ENCODE results near the gene NAALADL2. TPM values are rescaled to one million over a fixed set of nuclear protein-coding genes. Genes with fewer than 3 reads are reported as not detected.

Gene NAALADL2
- total RNA-seq, 5 donors from 2014 or later (not counting 1 experiment from before 2014, with no cell fraction given), result 0.13 to 1.4 (median 0.36) TPM; not detected in 1

DNA sequence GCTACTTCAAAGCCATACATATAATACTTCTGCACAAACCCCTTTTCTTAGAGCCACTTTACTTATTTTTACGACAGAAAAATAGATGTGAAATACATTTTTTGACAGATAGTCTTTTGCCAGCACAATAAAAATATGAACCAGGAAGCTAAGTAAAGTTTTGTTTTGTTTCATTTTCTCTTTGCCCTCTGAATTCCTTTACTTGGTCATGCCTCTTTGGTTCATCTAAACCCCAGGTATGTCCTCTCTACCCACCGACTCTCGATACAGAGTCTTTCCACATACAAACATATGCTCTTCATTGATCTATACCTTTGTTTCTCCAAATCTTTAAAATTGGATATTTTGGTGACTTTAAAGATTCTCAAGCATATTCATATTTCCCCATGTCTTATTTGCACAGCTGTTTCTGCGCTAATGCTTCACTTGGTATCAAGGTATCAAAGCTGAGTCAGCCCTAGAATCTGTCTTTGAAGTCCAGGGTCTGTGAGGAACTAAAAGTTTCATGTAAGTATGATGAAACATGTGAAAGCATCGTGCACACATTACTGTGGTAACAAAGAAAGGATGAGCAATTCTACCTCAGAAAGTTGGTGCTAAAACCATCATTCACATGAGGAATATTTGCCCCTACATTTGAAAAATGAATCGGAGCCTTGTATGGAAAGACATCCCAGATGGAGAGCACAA lies 845.4 kb downstream of the NAALADL2 start:
- DNase-seq, result no peak
- H3K9me3 Mint-ChIP-seq, result peaks cover 8 to 20% (median 8%) of the 10 kb centered on the region in 3 donors
- H3K4me3 Mint-ChIP-seq, result no peak overlapping the region
- no peak overlapping the region for H3K27ac Mint-ChIP-seq
- H3K4me3 ChIP-seq (ENCODE audit: control insufficient read depth in 1 of 2, extremely low read depth in 1 of 2, low read length in 1 of 2), result no peak overlapping the region
- no peaks in the 10 kb centered on the region for H3K9me3 ChIP-seq
- no peaks in the 10 kb centered on the region for H3K27me3 Mint-ChIP-seq
- H3K4me1 ChIP-seq (ENCODE audit: control insufficient read depth in 1 of 2, extremely low read depth in 1 of 2, insufficient read depth in 2 of 2, low read length in 2 of 2), result no peaks in the 10 kb centered on the region
- no peaks in the 10 kb centered on the region for H3K36me3 Mint-ChIP-seq
- CTCF ChIA-PET, result no interaction called here
- WGBS (ENCODE audit: insufficient coverage), result 92% methylated on average over 2 of the region's 6 CpGs
- no peaks in the 10 kb centered on the region for H3K4me1 Mint-ChIP-seq
- H3K27me3 ChIP-seq (replicated peaks in 1 of 2; ENCODE audit: control insufficient read depth in 2 of 2, extremely low read depth in 1 of 2, insufficient read depth in 2 of 2, low read length in 1 of 2), result no peaks in the 10 kb centered on the region
- H3K36me3 ChIP-seq (ENCODE audit: control insufficient read depth in 2 of 2, extremely low read depth in 1 of 2, insufficient read depth in 1 of 2, low read length in 1 of 2), result no peaks in the 10 kb centered on the region
- POLR2A ChIA-PET, result no interaction called here
- no peak overlapping the region for H3K27ac ChIP-seq (ENCODE audit: low read length)
- ATAC-seq (replicated peaks in 1 of 4), result no peak

DNA sequence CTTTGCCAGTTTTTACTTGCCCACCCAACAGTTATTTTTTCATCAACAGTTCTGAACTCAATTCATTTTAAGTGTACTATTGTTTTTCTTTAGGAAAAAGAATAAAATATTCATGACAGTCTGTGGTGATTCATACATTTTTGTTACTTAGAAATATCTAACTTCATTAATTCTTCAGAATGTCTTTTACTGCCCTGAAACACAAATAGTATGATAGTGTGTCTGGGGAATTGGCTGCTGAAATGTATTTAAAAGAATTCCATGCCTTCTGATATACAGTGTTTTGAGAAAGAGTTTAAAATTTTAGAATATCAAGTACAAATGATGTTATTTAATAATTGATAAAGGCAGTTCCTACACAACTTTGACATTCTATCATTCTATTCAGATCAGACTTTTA lies 854.1 kb downstream of the NAALADL2 start:
- H3K36me3 Mint-ChIP-seq, result no peaks in the 10 kb centered on the region
- no peaks in the 10 kb centered on the region for H3K4me1 ChIP-seq (ENCODE audit: control insufficient read depth in 1 of 2, extremely low read depth in 1 of 2, insufficient read depth in 2 of 2, low read length in 2 of 2)
- H3K4me3 ChIP-seq (ENCODE audit: control insufficient read depth in 1 of 2, extremely low read depth in 1 of 2, low read length in 1 of 2), result no peak overlapping the region
- H3K27me3 ChIP-seq (replicated peaks in 1 of 2; ENCODE audit: control insufficient read depth in 2 of 2, extremely low read depth in 1 of 2, insufficient read depth in 2 of 2, low read length in 1 of 2), result no peaks in the 10 kb centered on the region
- H3K9me3 Mint-ChIP-seq, result peaks cover 5 to 11% (median 6%) of the 10 kb centered on the region in 3 donors
- no peak overlapping the region for H3K4me3 Mint-ChIP-seq
- ChIA-PET CTCF (no interaction called here), POLR2A (interaction anchor here in 1 of 2 donors (0.6 kb wide), 1 partner anchor 113 kb away, joined by 3 read pairs; no protein-coding TSS in a partner anchor)
- ATAC-seq (replicated peaks in 1 of 4) (no peak), DNase-seq (no peak)
- no peaks in the 10 kb centered on the region for H3K27me3 Mint-ChIP-seq
- H3K9me3 ChIP-seq, result no peaks in the 10 kb centered on the region
- no peaks in the 10 kb centered on the region for H3K4me1 Mint-ChIP-seq
- no peaks in the 10 kb centered on the region for H3K36me3 ChIP-seq (ENCODE audit: control insufficient read depth in 2 of 2, extremely low read depth in 1 of 2, insufficient read depth in 1 of 2, low read length in 1 of 2)
- no peak overlapping the region for H3K27ac ChIP-seq (ENCODE audit: low read length)
- H3K27ac Mint-ChIP-seq, result no peak overlapping the region

DNA sequence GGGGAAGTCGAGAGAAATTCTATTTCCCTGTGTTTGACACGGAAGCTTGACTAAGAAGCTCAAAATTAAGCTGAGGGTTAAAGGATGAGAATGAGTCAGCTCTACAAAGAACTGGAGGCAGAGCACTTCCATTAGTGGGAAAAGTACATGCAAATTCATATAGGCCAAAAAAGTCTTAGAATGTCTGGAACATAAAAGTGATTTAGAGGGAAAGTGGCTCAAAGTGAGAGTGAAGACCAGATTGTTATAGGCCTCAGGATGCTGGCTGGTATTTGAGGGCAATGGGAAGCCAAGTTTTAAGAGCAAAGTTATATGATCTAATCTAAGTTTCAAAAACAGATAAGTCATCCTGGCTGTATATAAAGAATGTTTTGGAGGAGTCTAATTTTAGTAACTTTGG lies 857.3 kb downstream of the NAALADL2 start:
- Histone ChIP-seq H3K36me3 (ENCODE audit: control insufficient read depth in 2 of 2, extremely low read depth in 1 of 2, insufficient read depth in 1 of 2, low read length in 1 of 2) (no peaks in the 10 kb centered on the region), H3K4me1 (ENCODE audit: control insufficient read depth in 1 of 2, extremely low read depth in 1 of 2, insufficient read depth in 2 of 2, low read length in 2 of 2) (no peaks in the 10 kb centered on the region), H3K9me3 (no peaks in the 10 kb centered on the region), H3K4me3 (ENCODE audit: control insufficient read depth in 1 of 2, extremely low read depth in 1 of 2, low read length in 1 of 2) (no peak overlapping the region), H3K27ac (ENCODE audit: low read length) (no peak overlapping the region), H3K27me3 (replicated peaks in 1 of 2; ENCODE audit: control insufficient read depth in 2 of 2, extremely low read depth in 1 of 2, insufficient read depth in 2 of 2, low read length in 1 of 2) (no peaks in the 10 kb centered on the region)
- CTCF ChIA-PET, result no interaction called here
- no peaks in the 10 kb centered on the region for H3K36me3 Mint-ChIP-seq
- no peaks in the 10 kb centered on the region for H3K27me3 Mint-ChIP-seq
- no peaks in the 10 kb centered on the region for H3K4me1 Mint-ChIP-seq
- H3K27ac Mint-ChIP-seq, result no peak overlapping the region
- WGBS (ENCODE audit: insufficient coverage), result 26% methylated on average over 2 of the region's 2 CpGs
- no peak overlapping the region for H3K4me3 Mint-ChIP-seq
- peaks cover 2 to 9% (median 3%) of the 10 kb centered on the region in 3 donors for H3K9me3 Mint-ChIP-seq
- POLR2A ChIA-PET, result no interaction called here
- DNase-seq, result no peak
- no peak for ATAC-seq (replicated peaks in 1 of 4)

DNA sequence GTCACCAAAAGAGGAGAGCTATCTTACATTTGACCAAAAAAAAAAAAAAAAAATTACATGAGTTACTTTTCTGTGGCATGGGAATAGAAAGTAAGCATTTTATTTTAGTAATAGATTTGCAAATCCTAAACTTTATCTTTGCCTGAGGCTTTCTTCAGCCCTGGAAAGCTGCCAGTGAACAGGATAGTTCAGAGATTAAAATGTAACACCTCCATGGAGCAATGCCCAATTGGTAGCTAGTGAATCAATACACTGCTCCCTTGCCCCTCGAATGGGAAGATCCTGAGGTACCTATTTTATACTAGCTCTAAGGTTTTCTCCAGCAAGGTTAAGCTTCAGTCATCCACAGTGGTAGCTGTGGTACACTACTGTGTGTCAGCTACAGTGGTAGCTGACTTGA lies 867.1 kb downstream of the NAALADL2 start:
- DNase-seq (no peak), ATAC-seq (replicated peaks in 1 of 4) (no peak)
- CTCF ChIA-PET, result no interaction called here
- H3K27ac Mint-ChIP-seq, result no peak overlapping the region
- H3K4me1 ChIP-seq (ENCODE audit: control insufficient read depth in 1 of 2, extremely low read depth in 1 of 2, insufficient read depth in 2 of 2, low read length in 2 of 2), result no peaks in the 10 kb centered on the region
- no peaks in the 10 kb centered on the region for H3K9me3 ChIP-seq
- no peak overlapping the region for H3K4me3 ChIP-seq (ENCODE audit: control insufficient read depth in 1 of 2, extremely low read depth in 1 of 2, low read length in 1 of 2)
- no peaks in the 10 kb centered on the region for H3K27me3 ChIP-seq (replicated peaks in 1 of 2; ENCODE audit: control insufficient read depth in 2 of 2, extremely low read depth in 1 of 2, insufficient read depth in 2 of 2, low read length in 1 of 2)
- WGBS (ENCODE audit: insufficient coverage), result 80% methylated on average over 1 of the region's 1 CpG
- H3K9me3 Mint-ChIP-seq, result peaks cover 0 to 7% (median 4%) of the 10 kb centered on the region in 3 donors
- POLR2A ChIA-PET, result interaction anchor here in 1 of 2 donors (0.7 kb wide), 1 partner anchor 114 kb away, joined by 4 read pairs; no protein-coding TSS in a partner anchor
- no peaks in the 10 kb centered on the region for H3K36me3 Mint-ChIP-seq
- H3K4me1 Mint-ChIP-seq, result no peaks in the 10 kb centered on the region
- no peak overlapping the region for H3K27ac ChIP-seq (ENCODE audit: low read length)
- no peaks in the 10 kb centered on the region for H3K27me3 Mint-ChIP-seq
- no peak overlapping the region for H3K4me3 Mint-ChIP-seq
- no peaks in the 10 kb centered on the region for H3K36me3 ChIP-seq (ENCODE audit: control insufficient read depth in 2 of 2, extremely low read depth in 1 of 2, insufficient read depth in 1 of 2, low read length in 1 of 2)

DNA sequence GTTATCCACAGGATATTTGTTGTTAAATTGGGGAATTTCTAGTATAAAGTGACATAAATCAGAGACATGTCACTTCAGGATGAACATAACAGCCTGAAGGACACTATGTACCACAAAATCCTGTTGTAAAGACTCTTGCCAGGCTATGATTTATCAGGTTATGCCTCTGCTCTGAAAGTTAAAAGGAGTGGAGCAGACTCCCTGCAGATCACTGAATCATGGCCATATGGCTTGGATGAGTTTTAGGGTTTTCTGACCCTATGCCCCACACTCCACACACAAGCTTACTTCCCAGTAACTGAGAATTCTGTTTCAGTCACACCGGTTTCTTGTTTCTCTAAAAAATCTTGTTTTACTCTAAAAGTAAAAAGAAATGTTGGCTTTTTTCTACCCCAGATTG lies 869.4 kb downstream of the NAALADL2 start:
- Mint-ChIP-seq H3K4me1 (no peaks in the 10 kb centered on the region), H3K9me3 (peaks cover 3 to 11% (median 7%) of the 10 kb centered on the region in 3 donors), H3K27me3 (no peaks in the 10 kb centered on the region), H3K27ac (no peak overlapping the region), H3K36me3 (no peaks in the 10 kb centered on the region), H3K4me3 (no peak overlapping the region)
- no peaks in the 10 kb centered on the region for H3K9me3 ChIP-seq
- no peak for DNase-seq
- H3K4me3 ChIP-seq (ENCODE audit: control insufficient read depth in 1 of 2, extremely low read depth in 1 of 2, low read length in 1 of 2), result no peak overlapping the region
- POLR2A ChIA-PET, result no interaction called here
- no peak overlapping the region for H3K27ac ChIP-seq (ENCODE audit: low read length)
- no peak for ATAC-seq (replicated peaks in 1 of 4)
- no CpG with 5 or more reads among the region's 1 CpG for WGBS (ENCODE audit: insufficient coverage)
- no peaks in the 10 kb centered on the region for H3K27me3 ChIP-seq (replicated peaks in 1 of 2; ENCODE audit: control insufficient read depth in 2 of 2, extremely low read depth in 1 of 2, insufficient read depth in 2 of 2, low read length in 1 of 2)
- no peaks in the 10 kb centered on the region for H3K4me1 ChIP-seq (ENCODE audit: control insufficient read depth in 1 of 2, extremely low read depth in 1 of 2, insufficient read depth in 2 of 2, low read length in 2 of 2)
- CTCF ChIA-PET, result no interaction called here
- H3K36me3 ChIP-seq (ENCODE audit: control insufficient read depth in 2 of 2, extremely low read depth in 1 of 2, insufficient read depth in 1 of 2, low read length in 1 of 2), result no peaks in the 10 kb centered on the region

DNA sequence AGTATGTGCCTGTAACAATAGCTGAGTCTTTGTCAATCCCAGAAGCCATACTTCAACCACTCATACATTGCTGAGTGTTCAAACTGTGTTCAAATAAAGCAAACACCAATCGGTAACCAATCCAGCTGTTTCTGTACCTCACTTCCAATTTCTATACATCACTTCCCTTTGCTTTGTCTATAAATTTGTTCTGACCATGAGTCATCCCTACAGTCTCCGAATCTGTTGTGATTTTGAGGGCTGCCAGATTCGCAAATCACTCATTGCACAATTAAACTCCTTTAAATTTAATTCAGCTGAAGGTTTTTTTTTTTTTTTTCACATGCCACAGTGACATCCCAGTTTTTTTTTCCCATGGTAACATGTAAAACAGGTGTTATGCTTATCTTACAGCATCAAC lies 870.3 kb downstream of the NAALADL2 start:
- Histone ChIP-seq H3K4me3 (ENCODE audit: control insufficient read depth in 1 of 2, extremely low read depth in 1 of 2, low read length in 1 of 2) (no peak overlapping the region), H3K36me3 (ENCODE audit: control insufficient read depth in 2 of 2, extremely low read depth in 1 of 2, insufficient read depth in 1 of 2, low read length in 1 of 2) (no peaks in the 10 kb centered on the region), H3K27me3 (replicated peaks in 1 of 2; ENCODE audit: control insufficient read depth in 2 of 2, extremely low read depth in 1 of 2, insufficient read depth in 2 of 2, low read length in 1 of 2) (no peaks in the 10 kb centered on the region), H3K27ac (ENCODE audit: low read length) (no peak overlapping the region), H3K9me3 (no peaks in the 10 kb centered on the region), H3K4me1 (ENCODE audit: control insufficient read depth in 1 of 2, extremely low read depth in 1 of 2, insufficient read depth in 2 of 2, low read length in 2 of 2) (no peaks in the 10 kb centered on the region)
- H3K4me1 Mint-ChIP-seq, result no peaks in the 10 kb centered on the region
- no peak overlapping the region for H3K27ac Mint-ChIP-seq
- H3K27me3 Mint-ChIP-seq, result no peaks in the 10 kb centered on the region
- WGBS (ENCODE audit: insufficient coverage), result 100% methylated on average over 1 of the region's 3 CpGs
- no peaks in the 10 kb centered on the region for H3K36me3 Mint-ChIP-seq
- DNase-seq, result no peak
- ChIA-PET POLR2A (no interaction called here), CTCF (interaction anchor here in 1 of 2 donors (0.6 kb wide), 1 partner anchor 884 kb away, joined by 7 read pairs; no protein-coding TSS in a partner anchor)
- H3K9me3 Mint-ChIP-seq, result peaks cover 3 to 11% (median 7%) of the 10 kb centered on the region in 3 donors
- H3K4me3 Mint-ChIP-seq, result no peak overlapping the region
- ATAC-seq (replicated peaks in 1 of 4), result no peak
